Retinal pigment epithelial cell (primary cell): ENCODE results near the gene FASTKD2.

Experiments
- DNase-seq: peaks from one replicate; pipeline ENCODE4 v3.0.0-alpha.2; 2010; ENCODE audit warnings: low read depth
- H3K4me3 ChIP-seq: 2 replicates; pipeline ENCODE4 v1.5.1; 2011; ENCODE audit warnings: mild to moderate bottlenecking, low read length, control low read depth, moderate library complexity
- TF ChIP-seq, protein P1 (sequence below): conservative IDR thresholded peaks from 2 replicates; pipeline ENCODE4 v1.5.1; 2011; ENCODE audit warnings: low read depth, low read length, control low read depth, inconsistent platforms

The FASTKD2 gene

DNA sequence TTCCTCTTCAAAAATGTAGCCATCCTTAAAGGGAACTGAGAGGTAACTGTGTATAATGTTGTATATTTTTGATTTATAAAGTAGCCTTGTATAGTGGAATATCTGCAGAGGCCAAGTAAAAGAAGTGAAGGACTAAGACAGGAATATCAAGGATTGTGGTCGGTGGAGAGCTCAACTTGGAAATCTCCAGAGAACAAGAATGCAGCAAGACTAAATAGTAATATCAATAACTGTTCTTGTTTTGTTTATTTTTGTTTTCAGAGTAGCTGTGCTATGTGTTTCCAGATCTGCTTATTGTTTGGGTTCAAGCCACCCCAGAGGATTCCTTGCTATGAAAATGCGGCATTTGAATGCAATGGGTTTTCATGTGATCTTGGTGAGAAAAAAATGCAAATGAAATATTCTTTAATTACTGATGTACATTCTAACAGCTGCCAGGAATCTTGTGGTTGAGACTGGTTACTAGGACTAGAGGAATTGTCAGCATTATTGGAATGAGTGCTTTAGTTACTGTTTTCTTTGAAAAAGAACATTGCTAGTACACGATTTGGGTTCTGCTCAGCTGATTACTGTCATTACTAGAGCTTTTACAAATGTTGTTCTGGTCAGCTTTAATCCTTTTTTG, 25.0 kb downstream of the FASTKD2 start:
- H3K4me3 ChIP-seq: no peak overlapping the region
- TF ChIP-seq, protein P1, sequence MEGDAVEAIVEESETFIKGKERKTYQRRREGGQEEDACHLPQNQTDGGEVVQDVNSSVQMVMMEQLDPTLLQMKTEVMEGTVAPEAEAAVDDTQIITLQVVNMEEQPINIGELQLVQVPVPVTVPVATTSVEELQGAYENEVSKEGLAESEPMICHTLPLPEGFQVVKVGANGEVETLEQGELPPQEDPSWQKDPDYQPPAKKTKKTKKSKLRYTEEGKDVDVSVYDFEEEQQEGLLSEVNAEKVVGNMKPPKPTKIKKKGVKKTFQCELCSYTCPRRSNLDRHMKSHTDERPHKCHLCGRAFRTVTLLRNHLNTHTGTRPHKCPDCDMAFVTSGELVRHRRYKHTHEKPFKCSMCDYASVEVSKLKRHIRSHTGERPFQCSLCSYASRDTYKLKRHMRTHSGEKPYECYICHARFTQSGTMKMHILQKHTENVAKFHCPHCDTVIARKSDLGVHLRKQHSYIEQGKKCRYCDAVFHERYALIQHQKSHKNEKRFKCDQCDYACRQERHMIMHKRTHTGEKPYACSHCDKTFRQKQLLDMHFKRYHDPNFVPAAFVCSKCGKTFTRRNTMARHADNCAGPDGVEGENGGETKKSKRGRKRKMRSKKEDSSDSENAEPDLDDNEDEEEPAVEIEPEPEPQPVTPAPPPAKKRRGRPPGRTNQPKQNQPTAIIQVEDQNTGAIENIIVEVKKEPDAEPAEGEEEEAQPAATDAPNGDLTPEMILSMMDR: no peak
- DNase-seq: no peak

DNA sequence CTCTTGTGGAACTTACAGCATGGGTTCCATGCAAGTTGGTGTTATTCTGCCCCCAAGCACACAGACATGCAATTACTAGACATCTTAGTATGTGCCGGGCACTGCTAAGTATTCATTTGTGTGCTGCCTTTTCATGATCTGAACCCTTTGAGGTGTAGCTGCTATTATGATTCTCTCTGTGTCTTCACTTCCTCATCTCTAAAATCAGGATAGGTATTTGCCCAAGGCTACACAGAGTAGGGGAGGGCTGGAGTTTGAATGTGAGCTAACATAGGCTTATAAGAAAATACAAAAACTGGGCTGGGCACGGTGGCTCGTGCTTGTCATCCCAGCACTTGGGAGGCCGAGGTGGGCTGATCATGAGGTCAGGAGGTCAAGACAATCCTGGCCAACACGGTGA, 27.2 kb downstream of the FASTKD2 start:
- DNase-seq: no peak
- no peak overlapping the region for H3K4me3 ChIP-seq

DNA sequence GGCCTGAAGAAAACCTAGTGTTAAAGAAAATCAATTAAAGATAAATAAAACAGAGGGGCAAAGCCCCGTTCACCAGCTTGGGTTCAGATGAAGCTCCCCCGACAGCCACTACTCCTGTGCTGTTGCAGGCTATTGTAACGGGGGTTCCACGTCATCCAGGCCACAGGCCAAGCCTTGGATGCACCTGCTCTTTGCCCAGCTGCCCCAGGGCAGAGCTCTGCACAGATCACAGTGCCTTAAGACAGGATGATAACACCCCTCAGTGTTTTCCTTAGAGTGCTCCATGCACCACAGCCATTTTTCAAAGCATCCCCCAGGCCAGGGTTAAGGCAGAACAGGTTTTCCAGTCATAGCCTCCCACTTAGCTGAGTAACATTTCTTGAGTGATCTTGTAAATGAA, 32.0 kb downstream of the FASTKD2 start:
- no peak for DNase-seq
- TF ChIP-seq, protein P1: no peak
- no peak overlapping the region for H3K4me3 ChIP-seq

More for the DNA sequence above, 27.2 kb downstream of the FASTKD2 start:
- TF ChIP-seq, protein P1: no peak

DNA sequence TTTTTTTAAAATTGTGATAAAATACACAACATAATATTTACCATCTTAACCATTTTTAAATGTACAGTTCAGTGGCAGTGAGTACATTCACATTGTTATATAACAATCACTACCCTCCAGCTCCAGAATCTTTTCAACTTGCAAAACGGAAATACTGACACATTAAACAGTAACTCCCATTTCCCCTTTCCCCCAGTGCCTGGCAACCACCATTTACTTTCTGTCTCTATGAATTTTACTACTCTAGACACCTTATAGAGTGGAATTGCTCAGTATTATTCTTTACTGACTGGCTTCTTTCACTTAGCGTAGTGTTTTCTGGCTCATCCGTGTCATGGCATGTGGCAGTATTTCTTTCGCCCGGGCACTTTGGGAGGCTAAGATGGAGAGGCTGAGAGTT, 32.6 kb downstream of the FASTKD2 start:
- no peak for DNase-seq
- no peak overlapping the region for H3K4me3 ChIP-seq
- TF ChIP-seq, protein P1: no peak

DNA sequence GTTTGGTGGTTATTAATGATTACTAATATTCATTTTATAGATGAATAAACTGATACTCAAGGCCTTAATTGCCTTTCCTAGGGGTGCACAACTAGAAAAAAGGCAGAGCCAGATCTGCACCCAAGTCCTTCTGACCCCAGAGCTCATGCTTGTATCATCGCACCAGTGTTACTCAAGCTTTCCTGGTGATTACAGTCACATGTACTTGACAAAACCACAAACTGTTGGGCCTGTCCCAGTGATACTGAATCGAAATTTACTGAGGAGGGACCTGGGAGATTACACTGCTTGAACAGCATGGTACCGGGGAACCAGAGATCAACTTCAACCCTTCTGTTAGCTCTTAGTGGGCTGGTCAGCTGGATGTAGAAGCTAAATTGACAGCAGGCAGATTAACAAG, 33.7 kb downstream of the FASTKD2 start:
- TF ChIP-seq, protein P1: no peak
- no peak for DNase-seq
- no peak overlapping the region for H3K4me3 ChIP-seq

DNA sequence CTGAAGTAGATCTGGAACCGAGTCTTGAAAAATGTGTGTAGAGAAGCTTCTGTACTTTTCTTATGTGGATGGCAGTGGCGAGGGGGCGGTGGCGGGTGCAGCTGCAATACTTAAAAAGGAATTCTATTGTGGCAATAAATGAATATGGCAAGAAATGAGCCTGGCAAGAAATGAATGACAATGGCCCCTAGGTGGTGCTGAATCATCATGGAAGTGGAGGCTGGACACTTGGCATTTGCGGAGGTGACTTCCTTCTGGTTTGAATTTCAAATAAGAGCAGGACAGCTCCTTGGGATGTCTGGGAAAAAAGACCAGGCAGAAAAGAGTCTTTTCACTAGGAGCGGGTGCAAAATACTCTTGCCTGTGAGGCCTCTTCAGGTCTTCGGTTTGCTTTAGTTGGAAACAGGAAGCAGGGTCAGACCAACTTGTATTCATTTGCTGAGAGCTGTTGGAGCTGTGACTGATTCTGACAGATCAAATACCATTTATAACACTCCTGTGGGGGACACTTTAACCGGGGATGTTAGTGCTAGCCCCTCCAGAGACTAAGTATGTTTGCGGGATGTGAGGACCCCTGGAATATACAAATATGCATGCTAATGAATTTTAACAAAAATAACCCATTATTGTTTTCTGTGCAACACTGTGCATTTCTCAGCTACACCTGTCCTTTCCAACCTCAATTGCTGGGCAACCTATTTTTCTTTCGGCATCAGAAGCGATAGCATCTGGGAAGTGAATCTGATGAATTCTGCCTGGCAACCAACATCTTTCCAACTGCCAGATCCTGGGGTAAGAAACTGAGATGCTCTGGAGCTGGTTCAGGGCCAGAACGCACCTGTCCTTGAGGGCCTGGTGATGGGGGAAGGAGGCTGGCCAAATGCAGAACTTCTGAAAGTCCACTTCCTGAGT, 35.4 kb downstream of the FASTKD2 start:
- no peak for DNase-seq
- H3K4me3 ChIP-seq: no peak overlapping the region
- TF ChIP-seq, protein P1: peak; percentile 73
